BLaER1 treated with 17β-estradiol and CSF1 and Interleukin-3, amounts not matched to agents 10 nM and 100 nM (cell line): Measurements from ENCODE around the gene CCDC57.

Source experiments
- H3K27ac ChIP-seq, 11 experiments: shearing (Covaris generic); formaldehyde crosslinking; 2 replicates each; pipeline ENCODE4 v1.8.1; 2022
- H3K27me3 ChIP-seq, 11 experiments: shearing (Covaris generic); formaldehyde crosslinking; 2 replicates each; pipeline ENCODE4 v1.8.1; 2022
- H3K36me3 ChIP-seq, 11 experiments: shearing (Covaris generic); formaldehyde crosslinking; 2 replicates each; pipeline ENCODE4 v1.8.1; 2022
- H3K4me1 ChIP-seq, 10 experiments: shearing (Covaris generic); formaldehyde crosslinking; 2 replicates each; pipeline ENCODE4 v1.8.1; 2022
- H3K4me2 ChIP-seq, 11 experiments: shearing (Covaris generic); formaldehyde crosslinking; 2 replicates each; pipeline ENCODE4 v1.8.1; 2022
- H3K4me3 ChIP-seq, 10 experiments: shearing (Covaris generic); formaldehyde crosslinking; 2 replicates each; pipeline ENCODE4 v1.8.1; 2022
- H3K9ac ChIP-seq, 11 experiments: shearing (Covaris generic); formaldehyde crosslinking; 2 replicates each; pipeline ENCODE4 v1.8.1; 2022
- H3K9me3 ChIP-seq, 11 experiments: shearing (Covaris generic); formaldehyde crosslinking; replicated peaks in 1 of 11; 2 replicates each; pipeline ENCODE4 v1.8.1; 2022
- H4K20me1 ChIP-seq, 11 experiments: shearing (Covaris generic); formaldehyde crosslinking; 2 replicates each; pipeline ENCODE4 v1.8.1; 2022
- Cebpa-rat ChIP-seq, 11 experiments: shearing (Covaris generic); IDR thresholded peaks; 2 replicates each; pipeline ENCODE4 v1.8.1; 2022

The CCDC57 gene

GRCh38 chr17:82237746-82238471 is 25.3 kb upstream of the CCDC57 start:
- Histone ChIP-seq H3K36me3 (peaks cover 15 to 83% (median 52%) of the 10 kb centered on the region in 11 experiments), H3K4me3 (peak overlapping the region; percentile 9 to 99 (median 38); a peak in 18 of 20 replicates), H4K20me1 (peaks cover 98 to 100% (median 100%) of the 10 kb centered on the region in 11 experiments), H3K9me3 (no peaks in the 10 kb centered on the region), H3K9ac (peak overlapping the region; percentile 23 to 74 (median 61); a peak in 20 of 22 replicates), H3K27ac (peak overlapping the region in 9 of 11 experiments; percentile 23 to 77 (median 53); a peak in 16 of 22 replicates), H3K4me1 (peaks cover 96 to 100% (median 99%) of the 10 kb centered on the region in 10 experiments), H3K4me2 (peak overlapping the region; percentile 87 to 100 (median 97)), H3K27me3 (no peaks in the 10 kb centered on the region)
- TF ChIP-seq Cebpa-rat (IDR thresholded peaks at IDR 0.05), result no peak

DNA sequence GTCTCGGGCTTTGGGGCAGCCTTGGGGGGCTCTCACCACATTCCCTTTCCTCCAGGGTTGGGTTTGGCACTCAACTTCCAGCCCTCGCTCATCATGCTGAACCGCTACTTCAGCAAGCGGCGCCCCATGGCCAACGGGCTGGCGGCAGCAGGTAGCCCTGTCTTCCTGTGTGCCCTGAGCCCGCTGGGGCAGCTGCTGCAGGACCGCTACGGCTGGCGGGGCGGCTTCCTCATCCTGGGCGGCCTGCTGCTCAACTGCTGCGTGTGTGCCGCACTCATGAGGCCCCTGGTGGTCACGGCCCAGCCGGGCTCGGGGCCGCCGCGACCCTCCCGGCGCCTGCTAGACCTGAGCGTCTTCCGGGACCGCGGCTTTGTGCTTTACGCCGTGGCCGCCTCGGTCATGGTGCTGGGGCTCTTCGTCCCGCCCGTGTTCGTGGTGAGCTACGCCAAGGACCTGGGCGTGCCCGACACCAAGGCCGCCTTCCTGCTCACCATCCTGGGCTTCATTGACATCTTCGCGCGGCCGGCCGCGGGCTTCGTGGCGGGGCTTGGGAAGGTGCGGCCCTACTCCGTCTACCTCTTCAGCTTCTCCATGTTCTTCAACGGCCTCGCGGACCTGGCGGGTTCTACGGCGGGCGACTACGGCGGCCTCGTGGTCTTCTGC is 24.6 kb upstream of the CCDC57 start:
- Histone ChIP-seq H3K9ac (peak overlapping the region; percentile 4 to 74 (median 65); a peak in 19 of 22 replicates), H3K4me2 (peak overlapping the region; percentile 87 to 100 (median 97)), H4K20me1 (peaks cover 94 to 100% (median 99%) of the 10 kb centered on the region in 11 experiments), H3K27me3 (no peaks in the 10 kb centered on the region), H3K4me1 (peaks cover 97 to 100% (median 99%) of the 10 kb centered on the region in 10 experiments), H3K4me3 (peak overlapping the region in 8 of 10 experiments; percentile 14 to 99 (median 42); a peak in 12 of 20 replicates), H3K36me3 (peaks cover 8 to 79% (median 45%) of the 10 kb centered on the region in 11 experiments), H3K9me3 (no peaks in the 10 kb centered on the region), H3K27ac (peak overlapping the region in 9 of 11 experiments; percentile 2 to 77 (median 50); a peak in 15 of 22 replicates)
- TF ChIP-seq Cebpa-rat (IDR thresholded peaks at IDR 0.05), result no peak

DNA sequence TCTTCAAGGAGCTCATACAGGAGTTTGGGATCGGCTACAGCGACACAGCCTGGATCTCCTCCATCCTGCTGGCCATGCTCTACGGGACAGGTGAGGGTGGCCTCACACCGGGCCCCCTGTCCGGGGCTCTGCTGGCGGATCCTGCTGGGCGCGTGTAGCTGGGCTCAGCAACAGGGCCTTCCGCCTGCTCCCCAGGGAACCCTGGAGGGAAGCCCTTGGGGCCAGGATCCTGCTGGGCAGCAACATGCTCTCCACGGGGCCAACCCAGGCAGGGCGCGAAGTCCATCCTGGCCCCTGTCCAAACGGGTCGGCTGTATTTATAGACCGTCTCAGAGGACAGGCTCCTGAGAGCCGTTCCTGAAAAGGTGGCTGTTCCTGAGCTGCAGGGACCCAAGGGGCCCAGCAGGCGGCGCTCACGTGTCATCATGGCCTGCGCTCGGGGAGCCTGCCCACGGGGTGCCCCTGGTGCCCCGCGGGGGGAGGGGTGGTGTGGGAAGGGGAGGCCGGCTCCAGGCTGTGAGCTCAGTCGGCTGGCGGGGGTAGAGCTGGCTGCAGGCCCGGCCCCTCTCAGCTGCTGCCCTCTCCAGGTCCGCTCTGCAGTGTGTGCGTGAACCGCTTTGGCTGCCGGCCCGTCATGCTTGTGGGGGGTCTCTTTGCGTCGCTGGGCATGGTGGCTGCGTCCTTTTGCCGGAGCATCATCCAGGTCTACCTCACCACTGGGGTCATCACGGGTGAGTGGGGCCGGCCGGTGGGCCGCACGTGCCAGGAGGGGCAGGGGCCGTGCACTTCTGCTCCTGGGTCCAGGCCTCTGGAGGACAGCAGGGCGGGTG is 23.7 kb upstream of the CCDC57 start:
- Histone ChIP-seq H3K4me1 (peaks cover 93 to 100% (median 99%) of the 10 kb centered on the region in 10 experiments), H3K27me3 (no peaks in the 10 kb centered on the region), H3K9ac (peak overlapping the region; percentile 41 to 74 (median 66); a peak in 21 of 22 replicates), H4K20me1 (peaks cover 85 to 100% (median 99%) of the 10 kb centered on the region in 11 experiments), H3K4me2 (peak overlapping the region; percentile 87 to 100 (median 97)), H3K4me3 (peak overlapping the region in 9 of 10 experiments; percentile 15 to 99 (median 29); a peak in 11 of 20 replicates), H3K9me3 (no peaks in the 10 kb centered on the region), H3K27ac (peak overlapping the region in 8 of 11 experiments; percentile 23 to 80 (median 61); a peak in 13 of 22 replicates), H3K36me3 (peaks cover 6 to 84% (median 44%) of the 10 kb centered on the region in 11 experiments; a peak in 21 of 22 replicates)
- TF ChIP-seq Cebpa-rat (IDR thresholded peaks at IDR 0.05), result no peak

- peak overlapping the region; percentile 41 to 74 (median 66); a peak in 21 of 22 replicates for H3K9ac ChIP-seq
- no peaks in the 10 kb centered on the region for H3K9me3 ChIP-seq
- H3K4me3 ChIP-seq, result peak overlapping the region in 8 of 10 experiments; percentile 4 to 99 (median 40); a peak in 8 of 20 replicates
- no peak for TF ChIP-seq Cebpa-rat (IDR thresholded peaks at IDR 0.05)
- H3K36me3 ChIP-seq, result peaks cover 6 to 85% (median 39%) of the 10 kb centered on the region in 11 experiments; a peak in 21 of 22 replicates
- peak overlapping the region; percentile 87 to 100 (median 97) for H3K4me2 ChIP-seq
- H3K27ac ChIP-seq, result peak overlapping the region in 5 of 11 experiments; percentile 53 to 80 (median 77); a peak in 11 of 22 replicates
- H3K4me1 ChIP-seq, result peaks cover 87 to 100% (median 97%) of the 10 kb centered on the region in 10 experiments
- peaks cover 79 to 99% (median 96%) of the 10 kb centered on the region in 11 experiments for H4K20me1 ChIP-seq
- H3K27me3 ChIP-seq, result no peaks in the 10 kb centered on the region
These were observed 23.1 kb upstream of the CCDC57 start for GRCh38 chr17:82235775-82236141.

GRCh38 chr17:82235056-82235774 is 22.6 kb upstream of the CCDC57 start:
- H3K27ac ChIP-seq, result peak overlapping the region in 8 of 11 experiments; percentile 52 to 80 (median 70); a peak in 17 of 22 replicates
- peak overlapping the region in 8 of 10 experiments; percentile 25 to 99 (median 44); a peak in 11 of 20 replicates for H3K4me3 ChIP-seq
- H3K9me3 ChIP-seq, result no peaks in the 10 kb centered on the region
- TF ChIP-seq Cebpa-rat (IDR thresholded peaks at IDR 0.05), result no peak
- H3K4me2 ChIP-seq, result peak overlapping the region; percentile 87 to 100 (median 97)
- peaks cover 6 to 81% (median 34%) of the 10 kb centered on the region in 11 experiments; a peak in 21 of 22 replicates for H3K36me3 ChIP-seq
- H3K9ac ChIP-seq, result peak overlapping the region; percentile 41 to 74 (median 66); a peak in 20 of 22 replicates
- peaks cover 81 to 100% (median 97%) of the 10 kb centered on the region in 10 experiments for H3K4me1 ChIP-seq
- H3K27me3 ChIP-seq, result no peaks in the 10 kb centered on the region
- H4K20me1 ChIP-seq, result peaks cover 78 to 99% (median 96%) of the 10 kb centered on the region in 11 experiments

DNA sequence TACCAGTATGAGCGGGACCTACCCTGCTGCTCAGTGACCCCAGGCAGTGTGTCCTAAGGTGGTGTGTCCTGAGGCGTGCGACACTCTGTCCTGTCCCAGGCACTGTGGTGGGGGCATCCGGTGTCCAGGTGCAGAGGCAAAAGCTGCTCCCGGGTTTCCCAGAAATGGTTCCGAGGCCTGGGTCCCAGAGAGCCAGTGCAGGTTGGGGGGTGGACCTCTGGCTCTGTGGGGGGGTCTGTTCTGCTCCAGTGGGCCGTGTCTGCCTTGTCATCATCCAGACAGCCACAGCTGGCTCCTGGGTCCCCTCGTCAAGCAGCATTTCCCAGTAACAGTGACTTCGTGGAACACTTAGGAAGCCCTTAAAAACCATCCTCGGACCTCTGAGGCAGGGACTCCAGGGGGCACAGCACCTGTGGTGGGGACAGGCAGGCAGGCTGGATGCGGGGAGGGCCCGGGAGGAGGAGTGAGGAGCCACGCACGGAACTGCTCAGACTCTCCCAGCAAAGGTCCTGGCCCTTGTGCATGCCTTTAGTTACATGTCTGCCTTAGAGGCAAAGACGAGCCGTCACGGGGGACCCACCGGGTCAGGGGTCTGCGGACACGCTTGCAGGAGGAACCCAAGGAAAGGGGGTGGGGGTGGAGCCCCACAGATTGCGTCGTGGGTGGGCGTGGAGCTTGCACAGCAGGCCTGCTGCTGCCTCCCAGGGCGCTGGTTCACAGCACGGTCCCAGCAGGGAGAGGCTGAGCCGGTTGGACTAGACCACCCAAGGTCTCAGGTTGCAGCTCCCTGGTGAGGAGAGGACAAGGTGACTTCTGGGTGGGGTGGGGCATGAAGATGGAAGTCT is 21.8 kb upstream of the CCDC57 start:
- no peak for TF ChIP-seq Cebpa-rat (IDR thresholded peaks at IDR 0.05)
- Histone ChIP-seq H3K9ac (peak overlapping the region; percentile 41 to 74 (median 66); a peak in 21 of 22 replicates), H3K9me3 (no peaks in the 10 kb centered on the region), H3K4me3 (peak overlapping the region in 8 of 10 experiments; percentile 19 to 99 (median 44); a peak in 14 of 20 replicates), H3K27ac (peak overlapping the region in 9 of 11 experiments; percentile 9 to 80 (median 69); a peak in 17 of 22 replicates), H3K4me2 (peak overlapping the region; percentile 87 to 100 (median 97)), H3K27me3 (peaks cover 0 to 3% (median 0%) of the 10 kb centered on the region in 11 experiments; a peak in 2 of 22 replicates), H3K4me1 (peaks cover 73 to 100% (median 97%) of the 10 kb centered on the region in 10 experiments), H4K20me1 (peaks cover 71 to 99% (median 96%) of the 10 kb centered on the region in 11 experiments), H3K36me3 (peaks cover 0 to 79% (median 26%) of the 10 kb centered on the region in 11 experiments; a peak in 19 of 22 replicates)
